ENCODE data around the gene BLM. TPM values are rescaled to one million over a fixed set of nuclear protein-coding genes. Genes with fewer than 3 reads are reported as not detected.
"Not testable (repeated sequence)": the region's sequence is repeated elsewhere in the genome, so short reads cannot be mapped to it uniquely, and the experiment has no call there.

The BLM gene
- total RNA-seq (2021) (40.0 and 43.6 TPM in 2 replicates), Bru-seq, nascent RNA (percentile 83 among the genes with signal in this experiment), BruChase-seq, experiment 1, labeled RNA remaining after a 2-hour chase (percentile 83 among the genes with signal in this experiment), BruChase-seq, experiment 2, labeled RNA remaining after a 6-hour chase (percentile 79 among the genes with signal in this experiment)
- long read RNA-seq, full-length matches to known transcripts = 42 of 63 reads
- long read RNA-seq, partial matches to known transcripts = 5 of 63 reads
- long read RNA-seq, other reads (novel, unspliced or antisense) = 16 of 63 reads

GRCh38 chr15:90716976-90717821 is at the start of gene BLM:
TSS of gene BLM (plus strand) at chr15:90717346. CDS start at chr15:90747393, 30,047 bp downstream.
- peaks cover 3% of the 10 kb centered on the region for H3K36me3 ChIP-seq (ENCODE audit: insufficient read depth, low read length, poor library complexity, severe bottlenecking)
- TF ChIP-seq EZH2 (IDR thresholded peaks at IDR 0.05; ENCODE audit: borderline replicate concordance, low read depth, low read length, poor library complexity, severe bottlenecking) = no peak
- TF ChIP-seq CTCF (conservative IDR thresholded peaks at IDR 0.05; ENCODE audit: low read depth, low read length) = peak; percentile 45; the same call in 1 of the 2 replicates
- H3K27ac ChIP-seq (ENCODE audit: low read depth, low read length, poor library complexity, severe bottlenecking) = peak within 1 kb of the TSS; percentile 93
- peak within 1 kb of the TSS; percentile 87 for H3K4me3 ChIP-seq (ENCODE audit: low read depth, low read length, poor library complexity, severe bottlenecking)
- H3K4me1 ChIP-seq (ENCODE audit: insufficient read depth, low read length, poor library complexity, severe bottlenecking) = peaks cover 8% of the 10 kb centered on the region
- peak; percentile 98 for DNase-seq (ENCODE audit: low spot score)
- intact Hi-C loops (cut with micrococcal nuclease; ENCODE audit: unreplicated experiment) = loop anchor here (2.0 kb wide), 1 partner anchor 68 kb away; no protein-coding TSS in a partner anchor
- ChIA-PET POLR2A (ENCODE audit: low non-redundant PET) (interaction anchor here (0.5 to 0.6 kb wide), 2 partner anchors 13 to 33 kb away, joined by 3 to 13 read pairs; no protein-coding TSS in a partner anchor), CTCF (interaction anchor here (1.0 to 1.1 kb wide), 2 partner anchors 69 to 169 kb away, joined by 3 to 4 read pairs; no protein-coding TSS in a partner anchor)
- H3K9me3 ChIP-seq (ENCODE audit: low read depth, low read length, poor library complexity, severe bottlenecking) = no peaks in the 10 kb centered on the region
- no TSS peak for BruUV-seq (replicated peaks)
- no peaks in the 10 kb centered on the region for H3K27me3 ChIP-seq (replicated peaks; ENCODE audit: insufficient read depth, low read depth, low read length, poor library complexity)

- H3K27me3 ChIP-seq (replicated peaks; ENCODE audit: insufficient read depth, low read depth, low read length, poor library complexity); H3K27ac ChIP-seq (ENCODE audit: low read depth, low read length, poor library complexity, severe bottlenecking); BruUV-seq (replicated peaks); H3K36me3 ChIP-seq (ENCODE audit: insufficient read depth, low read length, poor library complexity, severe bottlenecking); H3K9me3 ChIP-seq (ENCODE audit: low read depth, low read length, poor library complexity, severe bottlenecking); intact Hi-C loops (cut with micrococcal nuclease; ENCODE audit: unreplicated experiment); H3K4me3 ChIP-seq (ENCODE audit: low read depth, low read length, poor library complexity, severe bottlenecking); DNase-seq (ENCODE audit: low spot score); CTCF ChIA-PET: not testable (repeated sequence)
- POLR2A ChIA-PET (ENCODE audit: low non-redundant PET) = interaction anchor here (0.7 kb wide), 1 partner anchor 14 kb away, joined by 3 read pairs; no protein-coding TSS in a partner anchor
- H3K4me1 ChIP-seq (ENCODE audit: insufficient read depth, low read length, poor library complexity, severe bottlenecking) = peaks cover 37% of the 10 kb centered on the region
These were observed 49.3 kb upstream of the BLM start for GRCh38 chr15:90667755-90668345.

GRCh38 chr15:90670631-90671030 is 46.5 kb upstream of the BLM start:
- H3K27me3 ChIP-seq (replicated peaks; ENCODE audit: insufficient read depth, low read depth, low read length, poor library complexity); H3K27ac ChIP-seq (ENCODE audit: low read depth, low read length, poor library complexity, severe bottlenecking); H3K36me3 ChIP-seq (ENCODE audit: insufficient read depth, low read length, poor library complexity, severe bottlenecking); DNase-seq (ENCODE audit: low spot score); POLR2A ChIA-PET (ENCODE audit: low non-redundant PET); BruUV-seq (replicated peaks); H3K4me3 ChIP-seq (ENCODE audit: low read depth, low read length, poor library complexity, severe bottlenecking); H3K9me3 ChIP-seq (ENCODE audit: low read depth, low read length, poor library complexity, severe bottlenecking); intact Hi-C loops (cut with micrococcal nuclease; ENCODE audit: unreplicated experiment); CTCF ChIA-PET: not testable (repeated sequence)
- peaks cover 15% of the 10 kb centered on the region for H3K4me1 ChIP-seq (ENCODE audit: insufficient read depth, low read length, poor library complexity, severe bottlenecking)

GRCh38 chr15:90671216-90671615 is 45.9 kb upstream of the BLM start:
- Histone ChIP-seq H3K27me3 (replicated peaks; ENCODE audit: insufficient read depth, low read depth, low read length, poor library complexity) (no peaks in the 10 kb centered on the region), H3K27ac (ENCODE audit: low read depth, low read length, poor library complexity, severe bottlenecking) (no peak overlapping the region), H3K4me1 (ENCODE audit: insufficient read depth, low read length, poor library complexity, severe bottlenecking) (peaks cover 11% of the 10 kb centered on the region), H3K4me3 (ENCODE audit: low read depth, low read length, poor library complexity, severe bottlenecking) (no peak overlapping the region), H3K36me3 (ENCODE audit: insufficient read depth, low read length, poor library complexity, severe bottlenecking) (no peaks in the 10 kb centered on the region), H3K9me3 (ENCODE audit: low read depth, low read length, poor library complexity, severe bottlenecking) (no peaks in the 10 kb centered on the region)
- intact Hi-C loops (cut with micrococcal nuclease; ENCODE audit: unreplicated experiment) = no loop called here
- no peak for DNase-seq (ENCODE audit: low spot score)
- ChIA-PET CTCF (no interaction called here), POLR2A (ENCODE audit: low non-redundant PET) (no interaction called here)
- BruUV-seq (replicated peaks) = no TSS peak
- TF ChIP-seq EZH2 (IDR thresholded peaks at IDR 0.05; ENCODE audit: borderline replicate concordance, low read depth, low read length, poor library complexity, severe bottlenecking) (no peak), CTCF (conservative IDR thresholded peaks at IDR 0.05; ENCODE audit: low read depth, low read length) (no peak)

GRCh38 chr15:90673357-90673756 is 43.8 kb upstream of the BLM start:
- peak; percentile 54 for DNase-seq (ENCODE audit: low spot score)
- H3K36me3 ChIP-seq (ENCODE audit: insufficient read depth, low read length, poor library complexity, severe bottlenecking); intact Hi-C loops (cut with micrococcal nuclease; ENCODE audit: unreplicated experiment); POLR2A ChIA-PET (ENCODE audit: low non-redundant PET); BruUV-seq (replicated peaks); H3K27me3 ChIP-seq (replicated peaks; ENCODE audit: insufficient read depth, low read depth, low read length, poor library complexity); CTCF ChIA-PET; H3K9me3 ChIP-seq (ENCODE audit: low read depth, low read length, poor library complexity, severe bottlenecking); H3K4me3 ChIP-seq (ENCODE audit: low read depth, low read length, poor library complexity, severe bottlenecking); H3K4me1 ChIP-seq (ENCODE audit: insufficient read depth, low read length, poor library complexity, severe bottlenecking): not testable (repeated sequence)
- H3K27ac ChIP-seq (ENCODE audit: low read depth, low read length, poor library complexity, severe bottlenecking) = peak overlapping the region; percentile 54
